HepG2 (cell line): ENCODE data around the gene COL9A3. TPM values are rescaled to one million over a fixed set of nuclear protein-coding genes. Genes with fewer than 3 reads are reported as not detected.

Experiments
- BORCS8-MEF2B ChIP-seq: sonication (generic); formaldehyde crosslinking; IDR thresholded peaks from 2 replicates; pipeline ENCODE4 v1.8.0; 2022; ENCODE audit warnings: mild to moderate bottlenecking, missing genetic modification reagents
- BRD4 ChIP-seq: sonication (generic); formaldehyde crosslinking; IDR thresholded peaks from 2 replicates; pipeline ENCODE4 v1.4.0; 2020; ENCODE audit warnings: missing genetic modification reagents
- CERS6 ChIP-seq: sonication (generic); formaldehyde crosslinking; IDR thresholded peaks from 2 replicates; pipeline ENCODE4 v1.5.0; 2020; ENCODE audit warnings: missing genetic modification reagents
- E2F2 ChIP-seq: sonication (generic); formaldehyde crosslinking; IDR thresholded peaks from 2 replicates; pipeline ENCODE4 v1.4.0; 2020; ENCODE audit warnings: missing genetic modification reagents, borderline replicate concordance
- KAT7 ChIP-seq: IDR thresholded peaks from 2 replicates; pipeline ENCODE4 v1.6.1; 2018; ENCODE audit warnings: borderline replicate concordance, missing compliant biosample characterization
- MATR3 ChIP-seq: sonication (generic); formaldehyde crosslinking; IDR thresholded peaks from 2 replicates; pipeline ENCODE4 v1.4.0; 2020; ENCODE audit warnings: missing genetic modification reagents
- RAD51 ChIP-seq: fragments of 450-650 bp; IDR thresholded peaks from 2 replicates; pipeline ENCODE4 v1.6.1; 2016; ENCODE audit warnings: borderline replicate concordance
- RXRA ChIP-seq: sonication (generic); formaldehyde crosslinking; IDR thresholded peaks from 2 replicates; pipeline ENCODE4 v1.5.1; 2020; ENCODE audit warnings: missing genetic modification reagents
- SMYD3 ChIP-seq: sonication (generic); formaldehyde crosslinking; IDR thresholded peaks from 2 replicates; pipeline ENCODE4 v1.8.1; 2023; ENCODE audit warnings: mild to moderate bottlenecking, missing genetic modification reagents
- SNAPC2 ChIP-seq: sonication (generic); formaldehyde crosslinking; IDR thresholded peaks from 2 replicates; pipeline ENCODE4 v1.8.1; 2022; ENCODE audit warnings: mild to moderate bottlenecking, missing genetic modification reagents
- SPEN ChIP-seq: sonication (generic); formaldehyde crosslinking; IDR thresholded peaks from 2 replicates; pipeline ENCODE4 v1.5.1; 2020; ENCODE audit warnings: low read depth, mild to moderate bottlenecking, missing genetic modification reagents
- TCF12 ChIP-seq, 2 experiments: fragments of 450-650 bp in 1 of 2; sonication (generic) in 1 of 2; formaldehyde crosslinking in 1 of 2; IDR thresholded peaks; 2 replicates each; pipeline versions ENCODE4 v1.6.1 to v1.8.0; 2017 to 2022; ENCODE audit warnings: antibody characterized with exemption in 1 of 2, mild to moderate bottlenecking in 1 of 2, missing genetic modification reagents in 1 of 2, moderate library complexity in 1 of 2
- THAP8 ChIP-seq: sonication (generic); formaldehyde crosslinking; IDR thresholded peaks from 2 replicates; pipeline ENCODE4 v1.5.1; 2020; ENCODE audit warnings: missing genetic modification reagents, mild to moderate bottlenecking, borderline replicate concordance
- ZHX1 ChIP-seq: sonication (generic); formaldehyde crosslinking; IDR thresholded peaks from 2 replicates; pipeline ENCODE4 v1.8.1; 2022; ENCODE audit warnings: low read depth, mild to moderate bottlenecking, missing genetic modification reagents
- ZNF17 ChIP-seq: sonication (generic); formaldehyde crosslinking; IDR thresholded peaks from 2 replicates; pipeline ENCODE4 v1.5.0; 2020; ENCODE audit warnings: mild to moderate bottlenecking, missing genetic modification reagents
- ZNF572 ChIP-seq: sonication (generic); formaldehyde crosslinking; IDR thresholded peaks from 2 replicates; pipeline ENCODE4 v1.5.1; 2020; ENCODE audit warnings: mild to moderate bottlenecking, missing genetic modification reagents
- ZNF646 ChIP-seq: sonication (generic); formaldehyde crosslinking; IDR thresholded peaks from 2 replicates; pipeline ENCODE4 v1.9.0; 2021; ENCODE audit warnings: mild to moderate bottlenecking, missing genetic modification reagents
- polyA plus RNA-seq, 8 experiments: library from polyadenylated mRNA; depleted of rRNA in 3 of 8; stranded (reverse) in 7 of 8; unstranded in 1 of 8; fragments of >200 nt; fragmentation: Illumina TruSeq in 4 of 8; extraction: Trizol in 4 of 8; gene quantifications; 2 replicates each; pipeline versions ENCODE4 v1.2.1 to v1.2.3, GENCODE V29; 2011 to 2016; ENCODE audit warnings: low read depth in 4 of 8, missing spikeins in 1 of 8, mixed read lengths in 1 of 8; ENCODE audit not compliant: insufficient read depth in 1 of 8
- total RNA-seq, 5 experiments: library from RNA; depleted of rRNA; stranded (reverse); fragments of >200 nt; fragmentation: Illumina TruSeq; extraction: Trizol; gene quantifications; 2 replicates each; pipeline ENCODE4 v1.2.3, GENCODE V29; 2016; ENCODE audit warnings: low read depth in 1 of 5

Gene COL9A3
- total and polyA plus RNA-seq, 2 of the 13 experiments (the other 11 are each of a cell fraction or from before 2014, with no cell fraction given): 155 to 204 TPM

GRCh38 chr20:62804627-62805154, 12.2 kb upstream of the COL9A3 start, which contains the start of gene OGFR (continued):
- TF ChIP-seq ZNF646 (CRISPR knock-in tag) (no peak), RAD51 (no peak), BORCS8-MEF2B (CRISPR knock-in tag) (peak; percentile 96), RXRA (peak; percentile 63; the same call in 1 of the 2 replicates), SMYD3 (CRISPR knock-in tag) (no peak), ZNF572 (CRISPR knock-in tag) (no peak), THAP8 (CRISPR knock-in tag) (no peak), E2F2 (CRISPR knock-in tag) (no peak), ZHX1 (CRISPR knock-in tag) (no peak; the same call in 1 of the 2 replicates), KAT7 (peak; percentile 78), TCF12 (IDR thresholded peaks at IDR 0.05) (no peak), TCF12 (CRISPR knock-in tag; IDR thresholded peaks at IDR 0.05) (0 out of 2 replicates have a peak, but pooled peaks have one; percentile 15), CERS6 (no peak), ZNF17 (CRISPR knock-in tag) (no peak), SNAPC2 (0 out of 2 replicates have a peak, but pooled peaks have one; percentile 59), SPEN (CRISPR knock-in tag) (peak; percentile 86), BRD4 (peak; percentile 86), MATR3 (CRISPR knock-in tag) (no peak; the same call in 1 of the 2 replicates)
